Heart right ventricle (tissue), 16 donors: ENCODE measurements around the gene THAP12. TPM values are rescaled to one million over a fixed set of nuclear protein-coding genes. Genes with fewer than 3 reads are reported as not detected.
"Not testable (repeated sequence)": the region's sequence is repeated elsewhere in the genome, so short reads cannot be mapped to it uniquely, and the experiment has no call there.

ENCODE experiments used
- ATAC-seq, 8 donors: fragments of 200-7000 bp; cut with Tn5 transposase; one replicate each; pipeline ENCODE4 v1.9.1; 2020; ENCODE audit warnings: mild to moderate bottlenecking in 8 of 8, moderate library complexity in 8 of 8, moderate number of reproducible peaks in 1 of 8
- DNase-seq, 2 donors: peaks; one replicate each; pipeline ENCODE4 v3.0.0-alpha.2; 2020
- H3K27ac ChIP-seq, 10 donors: fragments of 200-600 bp; sonication (generic) in 2 of 10; one replicate each; pipeline versions ENCODE4 v1.5.0 to v1.8.0; 2020 to 2022; ENCODE audit warnings: mild to moderate bottlenecking in 3 of 10
- H3K27me3 ChIP-seq, 7 donors: fragments of 200-600 bp; one replicate each; pipeline ENCODE4 v1.8.0; 2021 to 2022; ENCODE audit warnings: mild to moderate bottlenecking in 2 of 7
- H3K36me3 ChIP-seq, 9 donors: fragments of 200-600 bp; sonication (generic) in 1 of 9; one replicate each; pipeline versions ENCODE4 v1.5.0 to v1.8.0; 2020 to 2022; ENCODE audit warnings: mild to moderate bottlenecking in 2 of 9
- H3K4me1 ChIP-seq, 9 donors: fragments of 200-600 bp; sonication (generic) in 1 of 9; one replicate each; pipeline versions ENCODE4 v1.5.0 to v1.8.0; 2020 to 2022; ENCODE audit warnings: mild to moderate bottlenecking in 4 of 9
- H3K4me3 ChIP-seq, 10 donors: fragments of 200-600 bp; sonication (generic) in 2 of 10; one replicate each; pipeline versions ENCODE4 v1.5.0 to v1.8.0; 2020 to 2022; ENCODE audit warnings: mild to moderate bottlenecking in 7 of 10, moderate library complexity in 2 of 10
- H3K9me3 ChIP-seq, 11 donors: fragments of 200-600 bp in 10 of 11; sonication (generic) in 2 of 11; one replicate each; pipeline versions ENCODE4 v1.5.0 to v1.8.0; 2013 to 2022; ENCODE audit warnings: mild to moderate bottlenecking in 2 of 11, control low read depth in 1 of 11, moderate library complexity in 1 of 11
- CTCF ChIP-seq, 9 donors: fragments of 200-600 bp; sonication (generic) in 2 of 9; IDR thresholded peaks; one replicate each; pipeline versions ENCODE4 v1.5.0 to v1.8.0; 2021 to 2022; ENCODE audit warnings: antibody characterized with exemption in 9 of 9, mild to moderate bottlenecking in 5 of 9, moderate library complexity in 1 of 9
- WGBS, 2 donors: extraction: QIAGEN DNeasy Blood & Tissue Kit; methylation state at CpG; one replicate each; pipeline ENCODE4 v1.1.7; 2013; ENCODE audit warnings: inconsistent platforms in 1 of 2; 5-methylcytosine and 5-hydroxymethylcytosine counted together
- intact Hi-C, 10 donors: fragments of 100-400 bp; cut with DNase I; formaldehyde crosslinking; loops; one replicate each; pipeline versions ENCODE4 v1.11.1 to v1.14.2; 2022
- polyA plus RNA-seq, 2 donors: library from polyadenylated mRNA; stranded (reverse); fragments of 200-250 nt; gene quantifications; one replicate each; pipeline ENCODE4 v1.2.3, GENCODE V29; 2013
- total RNA-seq, 10 donors: library from RNA; stranded (reverse); fragmentation: NEBNext Ultra II Directional in 3 of 10; extraction: Animal tissue kit (Norgen Biotek cat#: 25700) in 3 of 10; gene quantifications; one replicate each; pipeline versions ENCODE4 v1.2.1 to v1.2.4, GENCODE V29; 2021 to 2023
- donor health status: Arrhythmogenic right ventricular cardiomyopathy.
- donor health status: ischemic (EF 13 %, LVEDD 7.1; RV severe dilation, severe dysfunction).
- donor health status: healthy with polysubstance abuse.
- donor health status: DM: no; HTN: yes; CAD: no.
- donor health status: DM: no; HTN: no; CAD: no.
- donor health status: ischemic (EF 25% LVEDD 6.9; RV normal size, moderate dysfunction).
- donor health status: ischemic (EF 25% LVEDD 5.7; RV mildly dilated, moderate dysfunction).
- donor health status: healthy.
- donor health status: DM: yes; HTN: yes; CAD: no.
- donor health status: Ischemic cardiomyopathy.
- donor health status: ischemic (EF 35%, LVEDD 5.7; RV mildly dilated, moderate dysfunction).
- donor health status: nonischemic (EF 11% LVEDD 7.7; RV severe dilation, severe dysfunction).
- donor health status: DM: yes; HTN: yes; CAD: no.
- donor health status: PGD.
- donor health status: ischemic (EF 29% LVEDD 5.4; RV normal size, mild dysfunction).
- donor health status: nonischemic (EF 23%, LVEDD 6.1; RV moderate dilation, normal function).

THAP12 gene
- total and polyA plus RNA-seq, 12 donors: 11.2 to 25.8 (median 22.1) TPM

DNA sequence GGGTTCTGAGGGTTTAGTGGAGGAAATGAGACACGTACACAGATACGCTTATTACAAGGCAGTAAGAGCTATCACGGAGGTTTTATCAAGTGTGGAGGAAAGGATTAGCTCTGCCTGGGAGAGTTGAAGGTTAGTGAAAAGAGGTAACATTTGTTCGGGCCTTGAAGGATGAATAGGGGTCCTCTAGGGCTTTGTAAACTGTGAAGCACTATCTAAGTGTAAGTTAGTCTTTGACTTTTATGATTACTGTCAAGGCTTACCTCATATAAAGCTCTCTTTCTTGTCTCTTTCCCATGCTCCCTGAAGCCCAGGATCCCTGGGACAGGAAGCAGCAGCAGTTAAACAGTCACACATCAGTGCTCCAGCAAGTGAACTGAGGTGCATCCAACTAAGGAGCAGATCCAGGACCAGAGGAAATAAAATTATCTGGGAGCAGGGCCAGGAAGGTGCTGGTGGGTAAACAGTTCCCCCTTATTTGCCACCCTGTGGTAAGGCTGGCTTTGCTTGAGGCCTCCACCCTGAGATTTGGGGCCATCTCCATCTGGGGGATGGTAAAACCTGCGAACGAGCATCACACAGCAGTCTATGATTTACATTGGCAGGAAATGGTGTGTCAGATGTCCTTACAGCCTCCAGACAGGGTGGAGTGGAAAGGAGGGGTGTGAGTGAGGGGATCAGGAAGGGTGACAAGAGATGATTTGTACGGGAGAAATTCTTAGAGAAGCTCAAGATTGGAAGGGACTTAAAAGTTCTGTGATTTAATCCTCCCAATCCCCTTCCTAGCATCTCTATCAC, 27.4 kb upstream of the THAP12 start:
- 65 to 67% methylated on average over 7 of the region's 7 CpGs for WGBS, 2 donors
- Histone ChIP-seq H3K4me1 (peaks cover 0 to 3% (median 0%) of the 10 kb centered on the region in 9 donors), H3K27me3 (no peaks in the 10 kb centered on the region), H3K9me3 (no peaks in the 10 kb centered on the region), H3K27ac (no peak overlapping the region), H3K4me3 (no peak overlapping the region), H3K36me3 (no peaks in the 10 kb centered on the region)
- DNase-seq (no peak), ATAC-seq (no peak)
- no peak for TF ChIP-seq CTCF (IDR thresholded peaks at IDR 0.05)
- intact Hi-C loops: no loop called here

GRCh38 chr11:76406359-76406758, 25.4 kb upstream of the THAP12 start:
- intact Hi-C loops: no loop called here
- DNase-seq (no peak), ATAC-seq (no peak)
- Histone ChIP-seq H3K4me1 (no peaks in the 10 kb centered on the region), H3K9me3 (no peaks in the 10 kb centered on the region), H3K27me3 (no peaks in the 10 kb centered on the region), H3K4me3 (no peak overlapping the region), H3K36me3 (no peaks in the 10 kb centered on the region), H3K27ac (no peak overlapping the region)
- no peak for TF ChIP-seq CTCF (IDR thresholded peaks at IDR 0.05)
- 98% methylated on average over 4 of the region's 4 CpGs for WGBS, 2 donors

- ATAC-seq, H3K36me3 ChIP-seq, H3K4me3 ChIP-seq, H3K9me3 ChIP-seq, H3K4me1 ChIP-seq, DNase-seq, H3K27me3 ChIP-seq, H3K27ac ChIP-seq, intact Hi-C loops: not testable (repeated sequence)
- 91 to 92% methylated on average over 8 of the region's 8 CpGs for WGBS, 2 donors
Measured at GRCh38 chr11:76401484-76401883, 20.6 kb upstream of the THAP12 start.

DNA sequence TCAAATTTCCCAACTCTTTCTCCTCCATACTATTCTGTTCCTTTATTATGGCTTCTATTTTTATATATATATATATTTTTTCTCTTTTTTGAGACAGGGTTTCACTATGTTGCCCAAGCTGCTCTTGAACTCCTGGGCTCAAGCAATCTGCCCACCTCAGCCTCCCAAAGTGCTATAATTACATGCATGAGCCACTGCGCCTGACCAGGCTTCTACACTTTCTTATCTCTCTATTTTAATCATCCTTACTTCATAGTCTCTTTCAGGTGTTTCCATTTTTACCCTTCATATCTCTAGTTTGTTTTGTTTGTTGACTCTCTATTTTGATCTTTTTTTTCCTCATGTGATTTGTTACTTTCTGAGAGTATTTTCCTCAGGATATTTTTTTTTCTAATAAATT, 20.0 kb upstream of the THAP12 start:
- H3K27me3 ChIP-seq: no peaks in the 10 kb centered on the region
- WGBS, 2 donors: 62 to 66% methylated on average over 1 of the region's 1 CpG
- ATAC-seq (no peak), DNase-seq (no peak)
- no peak overlapping the region for H3K4me3 ChIP-seq
- H3K36me3 ChIP-seq: no peaks in the 10 kb centered on the region
- peaks cover 0 to 6% (median 0%) of the 10 kb centered on the region in 9 donors for H3K4me1 ChIP-seq
- H3K9me3 ChIP-seq: no peaks in the 10 kb centered on the region
- H3K27ac ChIP-seq: no peak overlapping the region
- TF ChIP-seq CTCF (IDR thresholded peaks at IDR 0.05): no peak
- intact Hi-C loops: no loop called here

- TF ChIP-seq CTCF (IDR thresholded peaks at IDR 0.05): no peak
- DNase-seq (no peak), ATAC-seq (no peak)
- H3K36me3 ChIP-seq: no peaks in the 10 kb centered on the region
- WGBS, 2 donors: 93 to 94% methylated on average over 3 of the region's 3 CpGs
- no peaks in the 10 kb centered on the region for H3K27me3 ChIP-seq
- intact Hi-C loops: no loop called here
- H3K4me1 ChIP-seq: peaks cover 0 to 6% (median 0%) of the 10 kb centered on the region in 9 donors
- no peak overlapping the region for H3K27ac ChIP-seq
- no peak overlapping the region for H3K4me3 ChIP-seq
- no peaks in the 10 kb centered on the region for H3K9me3 ChIP-seq
Measured at GRCh38 chr11:76397383-76397782, 16.5 kb upstream of the THAP12 start.
